Measurements from ENCODE around the gene CEP250.

CEP250 gene

GRCh38 chr20:35431621-35432429, 23.6 kb upstream of the CEP250 start:
- no peaks in the 10 kb centered on the region for H3K36me3 ChIP-seq (ENCODE audit: control insufficient read depth in 2 of 2, insufficient read depth in 1 of 2, low read length in 2 of 2)
- no peaks in the 10 kb centered on the region for H3K9me3 ChIP-seq (ENCODE audit: control insufficient read depth, insufficient read depth, low read depth, low read length)
- ChIA-PET POLR2A (interaction anchor here (0.7 kb wide), 1 partner anchor 509 kb away, joined by 4 read pairs; no protein-coding TSS in a partner anchor), CTCF (interaction anchor here (0.5 to 1.7 kb wide), 7 partner anchors 15 to 546 kb away, joined by 3 to 5 read pairs (median 3); no protein-coding TSS in a partner anchor)
- H3K4me3 ChIP-seq (ENCODE audit: low read depth, low read length): no peak overlapping the region
- H3K4me1 ChIP-seq (ENCODE audit: control insufficient read depth, insufficient read depth, low read length): no peaks in the 10 kb centered on the region
- no peak overlapping the region for H3K27ac ChIP-seq (ENCODE audit: extremely low read depth, low read depth, low read length)
- TF ChIP-seq ZNF792 (tag by site-specific recombination; IDR thresholded peaks at IDR 0.05) (no peak), ZNF600 (tag by site-specific recombination; IDR thresholded peaks at IDR 0.05) (0 out of 2 replicates have a peak, but pooled peaks have one; percentile 37), ZNF449 (tag by site-specific recombination; IDR thresholded peaks at IDR 0.05) (peak; percentile 72)
- TF ChIP-seq, protein P1, sequence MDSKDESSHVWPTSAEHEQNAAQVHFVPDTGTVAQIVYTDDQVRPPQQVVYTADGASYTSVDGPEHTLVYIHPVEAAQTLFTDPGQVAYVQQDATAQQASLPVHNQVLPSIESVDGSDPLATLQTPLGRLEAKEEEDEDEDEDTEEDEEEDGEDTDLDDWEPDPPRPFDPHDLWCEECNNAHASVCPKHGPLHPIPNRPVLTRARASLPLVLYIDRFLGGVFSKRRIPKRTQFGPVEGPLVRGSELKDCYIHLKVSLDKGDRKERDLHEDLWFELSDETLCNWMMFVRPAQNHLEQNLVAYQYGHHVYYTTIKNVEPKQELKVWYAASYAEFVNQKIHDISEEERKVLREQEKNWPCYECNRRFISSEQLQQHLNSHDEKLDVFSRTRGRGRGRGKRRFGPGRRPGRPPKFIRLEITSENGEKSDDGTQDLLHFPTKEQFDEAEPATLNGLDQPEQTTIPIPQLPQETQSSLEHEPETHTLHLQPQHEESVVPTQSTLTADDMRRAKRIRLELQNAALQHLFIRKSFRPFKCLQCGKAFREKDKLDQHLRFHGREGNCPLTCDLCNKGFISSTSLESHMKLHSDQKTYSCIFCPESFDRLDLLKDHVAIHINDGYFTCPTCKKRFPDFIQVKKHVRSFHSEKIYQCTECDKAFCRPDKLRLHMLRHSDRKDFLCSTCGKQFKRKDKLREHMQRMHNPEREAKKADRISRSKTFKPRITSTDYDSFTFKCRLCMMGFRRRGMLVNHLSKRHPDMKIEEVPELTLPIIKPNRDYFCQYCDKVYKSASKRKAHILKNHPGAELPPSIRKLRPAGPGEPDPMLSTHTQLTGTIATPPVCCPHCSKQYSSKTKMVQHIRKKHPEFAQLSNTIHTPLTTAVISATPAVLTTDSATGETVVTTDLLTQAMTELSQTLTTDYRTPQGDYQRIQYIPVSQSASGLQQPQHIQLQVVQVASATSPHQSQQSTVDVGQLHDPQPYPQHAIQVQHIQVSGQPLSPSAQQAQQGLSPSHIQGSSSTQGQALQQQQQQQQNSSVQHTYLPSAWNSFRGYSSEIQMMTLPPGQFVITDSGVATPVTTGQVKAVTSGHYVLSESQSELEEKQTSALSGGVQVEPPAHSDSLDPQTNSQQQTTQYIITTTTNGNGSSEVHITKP (tag by site-specific recombination; IDR thresholded peaks at IDR 0.05): peak; percentile 57

DNA sequence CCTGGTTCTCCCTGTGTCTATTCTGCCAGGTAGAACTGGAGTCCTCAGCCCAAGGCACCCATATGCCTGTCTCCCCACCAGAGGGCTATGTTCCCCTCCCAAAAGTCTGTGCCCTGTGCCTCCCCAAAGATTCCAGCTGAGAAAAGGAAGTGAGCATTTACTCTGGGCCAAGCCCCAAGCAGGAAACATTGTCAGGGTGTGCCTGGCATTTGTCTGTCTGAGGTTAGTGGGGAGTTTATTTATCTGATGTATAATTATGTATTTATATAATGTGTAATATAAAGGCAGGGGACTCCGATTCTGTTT, 23.0 kb upstream of the CEP250 start:
- ChIA-PET POLR2A (no interaction called here), CTCF (interaction anchor here (0.9 to 1.7 kb wide), 2 partner anchors 14 to 103 kb away, joined by 3 to 5 read pairs; no protein-coding TSS in a partner anchor)
- Histone ChIP-seq H3K4me3 (ENCODE audit: low read depth, low read length) (no peak overlapping the region), H3K36me3 (ENCODE audit: control insufficient read depth in 2 of 2, insufficient read depth in 1 of 2, low read length in 2 of 2) (no peaks in the 10 kb centered on the region), H3K27ac (ENCODE audit: extremely low read depth, low read depth, low read length) (no peak overlapping the region), H3K9me3 (ENCODE audit: control insufficient read depth, insufficient read depth, low read depth, low read length) (no peaks in the 10 kb centered on the region), H3K4me1 (ENCODE audit: control insufficient read depth, insufficient read depth, low read length) (no peaks in the 10 kb centered on the region)
- no peak for TF ChIP-seq ZNF555 (tag by site-specific recombination; conservative IDR thresholded peaks at IDR 0.05)
- no peak for TF ChIP-seq ZNF600 (tag by site-specific recombination; IDR thresholded peaks at IDR 0.05)
- TF ChIP-seq ZNF174 (tag by site-specific recombination; IDR thresholded peaks at IDR 0.05): no peak
- TF ChIP-seq ZNF404 (tag by site-specific recombination; IDR thresholded peaks at IDR 0.05): no peak
- TF ChIP-seq REST (tag by site-specific recombination; IDR thresholded peaks at IDR 0.05): no peak
- TF ChIP-seq ZNF768 (tag by site-specific recombination; IDR thresholded peaks at IDR 0.05): no peak
- TF ChIP-seq ZNF654 (tag by site-specific recombination; IDR thresholded peaks at IDR 0.05; ENCODE audit: low read depth): no peak
- no peak for TF ChIP-seq ZNF530 (tag by site-specific recombination; IDR thresholded peaks at IDR 0.05; ENCODE audit: low read depth)
- TF ChIP-seq ZNF610 (tag by site-specific recombination; IDR thresholded peaks at IDR 0.05; ENCODE audit: borderline replicate concordance): no peak
- no peak for TF ChIP-seq GLI4 (tag by site-specific recombination; IDR thresholded peaks at IDR 0.05)

Data from HEK293 (cell line).